ENCODE data around the gene MAD1L1. TPM values are rescaled to one million over a fixed set of nuclear protein-coding genes. Genes with fewer than 3 reads are reported as not detected.

Gene MAD1L1
- total RNA-seq, 1 experiment from 2014 or later, result 38.5 TPM

GRCh38 chr7:2114052-2114451 lies 118.7 kb downstream of the MAD1L1 start:
- POLR2A ChIA-PET, result no interaction called here
- peaks cover 18% of the 10 kb centered on the region for H3K79me2 ChIP-seq (ENCODE audit: insufficient read depth, low read length)
- H4K20me1 ChIP-seq (ENCODE audit: insufficient read depth), result no peaks in the 10 kb centered on the region
- no peaks in the 10 kb centered on the region for H3K36me3 ChIP-seq (ENCODE audit: control insufficient read depth in 1 of 2, insufficient read depth in 2 of 2, low read length in 2 of 2)
- CTCF ChIA-PET, result no interaction called here
- peak overlapping the region; percentile 37 for H3K9ac ChIP-seq (ENCODE audit: low read length)
- H3K27me3 ChIP-seq (ENCODE audit: insufficient read depth, low read length), result no peaks in the 10 kb centered on the region
- no peaks in the 10 kb centered on the region for H3K9me3 ChIP-seq (ENCODE audit: control insufficient read depth in 1 of 2, insufficient read depth in 1 of 2, low read depth in 1 of 2, low read length in 2 of 2)
- H3K4me1 ChIP-seq (ENCODE audit: control insufficient read depth in 1 of 2, insufficient read depth in 2 of 2, low read length in 2 of 2), result peaks cover 67 to 100% of the 10 kb centered on the region in 2 experiments
- TF ChIP-seq RAD21 (IDR thresholded peaks at IDR 0.05; ENCODE audit: low read depth), result no peak
- no peak for TF ChIP-seq CEBPB (IDR thresholded peaks at IDR 0.05; ENCODE audit: low read depth)
- no peak for TF ChIP-seq SP1 (IDR thresholded peaks at IDR 0.05; ENCODE audit: low read depth)
- TF ChIP-seq CBX3 (IDR thresholded peaks at IDR 0.05; ENCODE audit: low read depth), result no peak
- no peak for TF ChIP-seq FOSL1 (IDR thresholded peaks at IDR 0.05; ENCODE audit: low read depth)
- no peak for TF ChIP-seq JUND (IDR thresholded peaks at IDR 0.05)
- no peak for TF ChIP-seq SRF (IDR thresholded peaks at IDR 0.05; ENCODE audit: low read depth)
- no peak for TF ChIP-seq POLR2A (IDR thresholded peaks at IDR 0.05; ENCODE audit: borderline replicate concordance, extremely low read depth, insufficient read depth, insufficient read length)
- TF ChIP-seq POLR2AphosphoS5 (IDR thresholded peaks at IDR 0.05; ENCODE audit: low read depth, low read length), result no peak
- TF ChIP-seq CTCF (IDR thresholded peaks at IDR 0.05 in 2 of 3, conservative IDR thresholded peaks at IDR 0.05 in 1 of 3; ENCODE audit: borderline replicate concordance in 1 of 3, insufficient read depth in 1 of 3, low read depth in 2 of 3, low read length in 2 of 3), result 0 out of 6 replicates have a peak, but pooled peaks of 1 of the 3 experiments have one; percentile 10
- TF ChIP-seq, protein P1, sequence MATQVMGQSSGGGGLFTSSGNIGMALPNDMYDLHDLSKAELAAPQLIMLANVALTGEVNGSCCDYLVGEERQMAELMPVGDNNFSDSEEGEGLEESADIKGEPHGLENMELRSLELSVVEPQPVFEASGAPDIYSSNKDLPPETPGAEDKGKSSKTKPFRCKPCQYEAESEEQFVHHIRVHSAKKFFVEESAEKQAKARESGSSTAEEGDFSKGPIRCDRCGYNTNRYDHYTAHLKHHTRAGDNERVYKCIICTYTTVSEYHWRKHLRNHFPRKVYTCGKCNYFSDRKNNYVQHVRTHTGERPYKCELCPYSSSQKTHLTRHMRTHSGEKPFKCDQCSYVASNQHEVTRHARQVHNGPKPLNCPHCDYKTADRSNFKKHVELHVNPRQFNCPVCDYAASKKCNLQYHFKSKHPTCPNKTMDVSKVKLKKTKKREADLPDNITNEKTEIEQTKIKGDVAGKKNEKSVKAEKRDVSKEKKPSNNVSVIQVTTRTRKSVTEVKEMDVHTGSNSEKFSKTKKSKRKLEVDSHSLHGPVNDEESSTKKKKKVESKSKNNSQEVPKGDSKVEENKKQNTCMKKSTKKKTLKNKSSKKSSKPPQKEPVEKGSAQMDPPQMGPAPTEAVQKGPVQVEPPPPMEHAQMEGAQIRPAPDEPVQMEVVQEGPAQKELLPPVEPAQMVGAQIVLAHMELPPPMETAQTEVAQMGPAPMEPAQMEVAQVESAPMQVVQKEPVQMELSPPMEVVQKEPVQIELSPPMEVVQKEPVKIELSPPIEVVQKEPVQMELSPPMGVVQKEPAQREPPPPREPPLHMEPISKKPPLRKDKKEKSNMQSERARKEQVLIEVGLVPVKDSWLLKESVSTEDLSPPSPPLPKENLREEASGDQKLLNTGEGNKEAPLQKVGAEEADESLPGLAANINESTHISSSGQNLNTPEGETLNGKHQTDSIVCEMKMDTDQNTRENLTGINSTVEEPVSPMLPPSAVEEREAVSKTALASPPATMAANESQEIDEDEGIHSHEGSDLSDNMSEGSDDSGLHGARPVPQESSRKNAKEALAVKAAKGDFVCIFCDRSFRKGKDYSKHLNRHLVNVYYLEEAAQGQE (IDR thresholded peaks at IDR 0.05; ENCODE audit: low read depth), result no peak
- no peak for TF ChIP-seq EGR1 (IDR thresholded peaks at IDR 0.05; ENCODE audit: low read depth)
- TF ChIP-seq, protein P2, sequence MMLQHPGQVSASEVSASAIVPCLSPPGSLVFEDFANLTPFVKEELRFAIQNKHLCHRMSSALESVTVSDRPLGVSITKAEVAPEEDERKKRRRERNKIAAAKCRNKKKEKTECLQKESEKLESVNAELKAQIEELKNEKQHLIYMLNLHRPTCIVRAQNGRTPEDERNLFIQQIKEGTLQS (IDR thresholded peaks at IDR 0.05), result no peak
- TF ChIP-seq TCF7L2 (IDR thresholded peaks at IDR 0.05; ENCODE audit: borderline replicate concordance, extremely low read depth, insufficient read depth, insufficient read length), result no peak
- no peak for TF ChIP-seq SIN3A (IDR thresholded peaks at IDR 0.05; ENCODE audit: low read depth)
- TF ChIP-seq, protein P3, sequence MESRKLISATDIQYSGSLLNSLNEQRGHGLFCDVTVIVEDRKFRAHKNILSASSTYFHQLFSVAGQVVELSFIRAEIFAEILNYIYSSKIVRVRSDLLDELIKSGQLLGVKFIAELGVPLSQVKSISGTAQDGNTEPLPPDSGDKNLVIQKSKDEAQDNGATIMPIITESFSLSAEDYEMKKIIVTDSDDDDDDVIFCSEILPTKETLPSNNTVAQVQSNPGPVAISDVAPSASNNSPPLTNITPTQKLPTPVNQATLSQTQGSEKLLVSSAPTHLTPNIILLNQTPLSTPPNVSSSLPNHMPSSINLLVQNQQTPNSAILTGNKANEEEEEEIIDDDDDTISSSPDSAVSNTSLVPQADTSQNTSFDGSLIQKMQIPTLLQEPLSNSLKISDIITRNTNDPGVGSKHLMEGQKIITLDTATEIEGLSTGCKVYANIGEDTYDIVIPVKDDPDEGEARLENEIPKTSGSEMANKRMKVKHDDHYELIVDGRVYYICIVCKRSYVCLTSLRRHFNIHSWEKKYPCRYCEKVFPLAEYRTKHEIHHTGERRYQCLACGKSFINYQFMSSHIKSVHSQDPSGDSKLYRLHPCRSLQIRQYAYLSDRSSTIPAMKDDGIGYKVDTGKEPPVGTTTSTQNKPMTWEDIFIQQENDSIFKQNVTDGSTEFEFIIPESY (IDR thresholded peaks at IDR 0.05; ENCODE audit: extremely low read depth, insufficient replicate concordance, low read length), result no peak
- TF ChIP-seq ZNF274 (IDR thresholded peaks at IDR 0.05; ENCODE audit: low read depth, low read length), result no peak
- TF ChIP-seq YY1 (IDR thresholded peaks at IDR 0.05; ENCODE audit: extremely low read depth, insufficient replicate concordance, low read depth, low read length), result peak; percentile 32
- no peaks in the 10 kb centered on the region for H3K9me2 ChIP-seq (ENCODE audit: insufficient read depth)
- no TSS peak for BruUV-seq (replicated peaks)
- intact Hi-C loops (cut with micrococcal nuclease), result loop anchor here (5.0 kb wide), 1 partner anchor 233 kb away; no protein-coding TSS in a partner anchor
- RAD21 ChIA-PET (ENCODE audit: low non-redundant PET in 1 of 2, low total read pairs in 2 of 2, uncharacterized antibody in 2 of 2, unreplicated experiment in 2 of 2), result no interaction called here
- H3K4me2 ChIP-seq (ENCODE audit: low read length), result peak overlapping the region; percentile 88
- H3K4me3 ChIP-seq (replicated peaks in 1 of 2; ENCODE audit: low read depth in 1 of 2, low read length in 2 of 2), result peak overlapping the region in 1 of 2 experiments; percentile 9; a peak in 1 of 4 replicates
- H2AFZ ChIP-seq (ENCODE audit: low read depth, low read length, poor library complexity, severe bottlenecking), result no peak overlapping the region
- DNase-seq (ENCODE audit: low read depth, low spot score) (peak; percentile 27), ATAC-seq (peak; percentile 21)
- peak overlapping the region; percentile 96 for H3K27ac ChIP-seq (ENCODE audit: low read depth, low read length)
